Measurements from ENCODE around the gene HK3. TPM values are rescaled to one million over a fixed set of nuclear protein-coding genes. Genes with fewer than 3 reads are reported as not detected.

HK3 gene
- total RNA-seq, 2 donors from 2014 or later = 1.8 to 3.6 TPM

GRCh38 chr5:176943816-176944215 is 44.7 kb upstream of the HK3 start:
- 83 to 89% methylated on average over 1 of the region's 1 CpG for WGBS, 2 donors
- no peak overlapping the region for H3K27ac ChIP-seq
- H3K4me3 ChIP-seq = no peak overlapping the region
- TF ChIP-seq POLR2A (IDR thresholded peaks at IDR 0.05) = no peak
- no peak for TF ChIP-seq CTCF (IDR thresholded peaks at IDR 0.05)
- no peaks in the 10 kb centered on the region for H3K4me1 ChIP-seq
- no peaks in the 10 kb centered on the region for H3K27me3 ChIP-seq
- intact Hi-C loops (cut with DNase I) = no loop called here
- no peaks in the 10 kb centered on the region for H3K9me3 ChIP-seq
- ATAC-seq = no peak
- H3K36me3 ChIP-seq (replicated peaks in 1 of 2; ENCODE audit: insufficient read depth in 1 of 2, low read depth in 2 of 2) = peaks cover 9 to 15% of the 10 kb centered on the region in 2 donors
- no peak for DNase-seq

DNA sequence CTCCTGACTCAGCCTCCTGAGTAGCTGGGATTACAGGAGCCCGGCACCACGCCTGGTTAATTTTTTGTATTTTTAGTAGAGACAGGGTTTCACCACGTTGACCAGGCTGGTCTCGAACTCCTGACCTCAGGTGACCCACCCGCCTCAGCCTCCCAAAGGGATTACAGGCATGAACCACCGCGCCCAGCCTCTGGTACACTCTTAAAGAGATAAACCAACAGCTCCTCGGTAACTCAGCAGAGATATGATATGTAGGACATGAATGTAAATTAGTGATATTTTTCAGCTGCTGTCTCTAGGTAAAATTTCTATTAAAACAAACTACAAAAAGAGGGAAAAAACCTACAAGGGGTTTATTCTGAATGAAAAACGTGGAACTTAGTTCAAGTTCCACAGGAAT is 42.8 kb upstream of the HK3 start:
- no peaks in the 10 kb centered on the region for H3K9me3 ChIP-seq
- TF ChIP-seq POLR2A (IDR thresholded peaks at IDR 0.05) (no peak), CTCF (IDR thresholded peaks at IDR 0.05) (no peak)
- H3K4me3 ChIP-seq = no peak overlapping the region
- H3K4me1 ChIP-seq = no peaks in the 10 kb centered on the region
- ATAC-seq (no peak), DNase-seq (no peak)
- WGBS, 2 donors = 83 to 91% methylated on average over 9 of the region's 9 CpGs
- no peak overlapping the region for H3K27ac ChIP-seq
- no peaks in the 10 kb centered on the region for H3K27me3 ChIP-seq
- intact Hi-C loops (cut with DNase I) = no loop called here
- H3K36me3 ChIP-seq (replicated peaks in 1 of 2; ENCODE audit: insufficient read depth in 1 of 2, low read depth in 2 of 2) = peaks cover 9 to 14% of the 10 kb centered on the region in 2 donors

GRCh38 chr5:176938472-176938871 is 39.3 kb upstream of the HK3 start:
- peaks cover 6% of the 10 kb centered on the region for H3K4me1 ChIP-seq
- WGBS, 2 donors = 33 to 70% methylated on average over 1 of the region's 1 CpG
- no peaks in the 10 kb centered on the region for H3K9me3 ChIP-seq
- no peaks in the 10 kb centered on the region for H3K27me3 ChIP-seq
- H3K4me3 ChIP-seq = no peak overlapping the region
- intact Hi-C loops (cut with DNase I) = no loop called here
- H3K27ac ChIP-seq = no peak overlapping the region
- peaks cover 9 to 12% of the 10 kb centered on the region in 2 donors for H3K36me3 ChIP-seq (replicated peaks in 1 of 2; ENCODE audit: insufficient read depth in 1 of 2, low read depth in 2 of 2)
- ATAC-seq (no peak), DNase-seq (no peak)
- no peak for TF ChIP-seq CTCF (IDR thresholded peaks at IDR 0.05)
- TF ChIP-seq POLR2A (IDR thresholded peaks at IDR 0.05) = no peak

DNA sequence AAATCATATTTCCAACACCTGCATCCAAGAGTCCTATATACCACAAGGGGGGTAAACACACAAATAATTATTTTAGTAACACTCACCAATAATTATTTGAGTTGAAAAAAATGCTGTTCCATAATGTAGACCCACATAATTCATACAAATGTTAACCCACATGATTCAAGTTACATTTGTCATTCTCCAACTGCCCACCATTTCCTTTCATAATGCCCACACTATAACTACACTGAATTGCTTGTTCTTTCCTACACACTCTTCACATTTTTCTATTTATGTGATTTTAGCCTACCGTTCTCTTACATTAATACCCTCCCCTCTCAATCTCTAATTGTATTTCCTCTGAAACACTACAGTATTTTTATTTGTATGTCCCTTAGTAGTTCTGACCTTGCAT is 35.9 kb upstream of the HK3 start:
- intact Hi-C loops (cut with DNase I) = no loop called here

More for the DNA sequence above, 35.9 kb upstream of the HK3 start:
- 37 to 94% methylated on average over 1 of the region's 1 CpG for WGBS, 2 donors
- peaks cover 0 to 5% of the 10 kb centered on the region in 2 donors for H3K36me3 ChIP-seq (replicated peaks in 1 of 2; ENCODE audit: insufficient read depth in 1 of 2, low read depth in 2 of 2)
- TF ChIP-seq CTCF (IDR thresholded peaks at IDR 0.05) = no peak
- TF ChIP-seq POLR2A (IDR thresholded peaks at IDR 0.05) = no peak
- no peak for ATAC-seq
- H3K27ac ChIP-seq = no peak overlapping the region
- H3K4me1 ChIP-seq = peaks cover 6% of the 10 kb centered on the region
- no peaks in the 10 kb centered on the region for H3K9me3 ChIP-seq
- H3K27me3 ChIP-seq = no peaks in the 10 kb centered on the region
- no peak overlapping the region for H3K4me3 ChIP-seq
- DNase-seq = no peak

Measured in body of pancreas (tissue), 4 donors.